DMS153 treated with DMSO at 0.1 percent for 48 hours (cell line): ENCODE results near the gene CREB5.

Source experiments
- DNase-seq: peaks from one replicate; lab custom pipeline; 2025; ENCODE audit not compliant: unreplicated experiment; lab: John Stamatoyannopoulos, UW

The CREB5 gene

GRCh38 chr7:28837216-28837615 is 424.9 kb downstream of the CREB5 start:
- DNase-seq, result no peak

GRCh38 chr7:28840592-28840995 is 428.3 kb downstream of the CREB5 start:
- DNase-seq, result peak; percentile 88

DNA sequence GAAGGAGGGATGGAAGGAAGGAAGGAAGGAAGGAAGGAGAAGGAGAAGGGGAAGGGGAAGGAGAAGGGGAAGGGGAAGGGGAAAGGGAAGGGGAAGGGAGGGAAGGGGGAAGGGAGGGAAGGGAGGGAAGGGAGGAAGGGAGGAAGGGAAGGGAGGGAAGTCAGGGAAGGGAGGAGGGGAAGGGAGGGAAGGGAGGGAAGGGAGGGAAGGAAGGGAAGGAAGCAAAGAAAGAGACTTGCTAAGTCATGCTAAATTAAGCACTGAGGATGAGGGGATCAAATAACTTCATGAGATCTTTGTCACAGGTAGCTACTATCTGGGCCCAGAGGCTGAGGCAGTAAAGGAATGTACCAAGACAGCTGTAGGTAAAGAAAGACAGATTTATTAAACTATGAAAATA is 429.4 kb downstream of the CREB5 start:
- DNase-seq, result no peak

- no peak for DNase-seq
Measured at GRCh38 chr7:28842769-28843295, 430.5 kb downstream of the CREB5 start.

DNA sequence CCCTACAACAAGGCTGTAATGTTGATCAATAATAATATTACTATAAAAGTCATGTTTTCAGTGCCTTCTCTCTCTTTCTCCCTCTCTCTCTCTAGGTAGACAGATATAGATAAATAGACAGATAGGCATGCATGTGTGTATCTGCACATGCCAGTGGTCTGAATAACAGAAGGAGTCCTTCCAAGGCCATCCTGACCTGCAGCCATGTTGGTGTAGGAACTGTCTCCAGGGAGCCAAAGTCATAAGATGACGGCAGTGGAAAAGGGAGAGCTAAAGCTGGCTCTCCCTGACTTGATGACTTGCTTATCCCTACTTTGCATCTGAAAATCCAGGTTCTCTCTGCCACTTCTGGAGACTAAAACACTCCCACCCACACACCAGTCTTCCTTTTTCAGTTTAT is 432.8 kb downstream of the CREB5 start:
- no peak for DNase-seq

GRCh38 chr7:28847176-28847575 is 434.9 kb downstream of the CREB5 start:
- no peak for DNase-seq

DNA sequence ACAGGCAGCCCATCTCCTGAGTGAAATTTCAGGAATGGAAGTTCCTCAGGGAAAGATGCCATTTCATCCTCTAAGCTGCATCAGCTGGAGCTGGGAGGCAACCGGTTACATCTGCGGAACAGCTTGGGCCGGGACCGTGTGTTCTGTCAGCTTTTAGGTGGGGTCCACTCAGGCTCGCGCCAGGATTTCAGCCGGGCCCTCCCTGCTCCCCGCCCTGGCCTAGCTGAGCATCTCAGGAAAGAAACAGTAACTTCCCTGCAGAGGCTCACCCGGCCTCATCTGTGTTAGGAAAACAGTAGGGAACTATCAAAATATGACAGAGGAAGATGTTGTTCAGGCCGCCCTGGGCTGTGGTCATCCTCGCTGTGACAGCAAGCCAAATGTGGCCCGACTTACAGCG is 435.4 kb downstream of the CREB5 start:
- no peak for DNase-seq

DNA sequence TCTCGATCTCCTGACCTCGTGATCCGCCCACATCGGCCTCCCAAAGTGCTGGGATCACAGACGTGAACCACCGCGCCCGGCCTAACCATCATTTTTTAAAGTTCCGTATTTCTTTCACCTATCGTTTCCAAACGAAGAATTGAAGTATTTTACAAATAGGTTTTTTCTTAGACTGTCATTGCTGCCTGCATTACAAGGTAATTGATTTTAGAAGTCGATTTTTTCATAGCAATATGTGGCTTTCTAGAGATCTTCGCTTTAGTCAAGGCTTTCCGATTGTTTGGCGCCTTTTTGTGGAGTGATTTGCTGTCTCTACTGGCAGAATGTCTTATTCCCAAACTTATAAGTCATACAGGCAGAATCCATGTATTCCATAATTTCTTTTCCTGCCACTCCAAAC is 436.6 kb downstream of the CREB5 start:
- DNase-seq, result no peak

DNA sequence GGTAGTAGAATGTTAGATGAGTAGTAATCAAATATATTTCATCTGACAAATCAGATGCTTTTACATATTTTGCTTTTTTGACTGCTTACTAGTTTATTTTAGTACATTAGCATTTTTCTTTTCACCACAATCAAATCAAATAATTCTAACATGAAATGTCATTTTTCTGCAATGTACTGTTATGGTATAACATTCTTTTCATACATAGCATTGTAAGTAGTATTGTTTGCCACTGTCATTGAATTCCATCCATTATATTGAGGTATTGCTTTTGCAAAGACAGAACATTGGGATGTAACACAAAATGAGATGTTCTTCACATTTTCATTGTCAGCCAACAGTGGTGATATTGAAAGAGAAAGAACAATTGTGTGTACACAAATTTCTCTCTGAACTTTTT is 438.4 kb downstream of the CREB5 start:
- no peak for DNase-seq

DNA sequence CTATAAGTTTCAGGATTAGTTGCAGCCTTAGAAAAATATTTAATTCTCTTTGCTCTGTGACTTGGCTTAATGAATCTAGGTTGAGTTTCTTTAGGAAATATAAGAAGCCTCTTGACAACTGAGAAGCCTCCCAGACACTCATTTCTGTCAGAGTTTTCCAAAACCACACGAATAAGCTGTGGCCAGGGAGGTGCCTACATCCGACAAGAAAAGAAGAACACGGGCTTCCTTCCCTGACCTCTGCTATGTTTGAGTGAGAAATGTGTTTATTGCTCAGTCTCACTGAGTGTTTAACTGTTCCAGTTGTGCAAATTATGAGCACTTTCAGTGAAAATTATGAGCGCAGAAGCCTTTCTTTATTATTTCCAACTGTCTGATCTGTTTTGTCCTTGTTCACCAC is 440.8 kb downstream of the CREB5 start:
- no peak for DNase-seq

- peak; percentile 62 for DNase-seq
Measured at GRCh38 chr7:28853834-28854749, 441.8 kb downstream of the CREB5 start.

- DNase-seq, result no peak
Measured at GRCh38 chr7:28854750-28855074, 442.4 kb downstream of the CREB5 start.

GRCh38 chr7:28855538-28856217 is 443.4 kb downstream of the CREB5 start:
- DNase-seq, result no peak

GRCh38 chr7:28856656-28857055 is 444.3 kb downstream of the CREB5 start:
- DNase-seq, result no peak

DNA sequence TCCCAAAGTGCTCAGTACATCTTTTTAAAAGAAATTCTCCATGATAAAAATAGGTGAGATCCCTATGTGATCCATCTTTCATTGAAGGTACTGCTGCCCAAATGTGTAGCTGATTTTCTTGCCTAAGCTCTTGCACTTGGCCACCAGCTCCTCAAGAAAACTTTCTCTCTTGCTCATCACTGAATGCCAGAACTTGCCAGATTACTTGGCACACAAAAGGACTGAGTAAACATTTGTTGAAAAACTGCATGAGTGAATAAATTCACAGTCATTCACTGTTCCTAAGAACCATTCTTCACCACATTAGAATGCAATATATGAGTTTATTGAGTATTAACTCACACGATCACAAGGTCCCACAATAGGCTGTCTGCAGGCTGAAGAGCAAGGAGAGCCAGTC is 445.9 kb downstream of the CREB5 start:
- DNase-seq, result no peak

DNA sequence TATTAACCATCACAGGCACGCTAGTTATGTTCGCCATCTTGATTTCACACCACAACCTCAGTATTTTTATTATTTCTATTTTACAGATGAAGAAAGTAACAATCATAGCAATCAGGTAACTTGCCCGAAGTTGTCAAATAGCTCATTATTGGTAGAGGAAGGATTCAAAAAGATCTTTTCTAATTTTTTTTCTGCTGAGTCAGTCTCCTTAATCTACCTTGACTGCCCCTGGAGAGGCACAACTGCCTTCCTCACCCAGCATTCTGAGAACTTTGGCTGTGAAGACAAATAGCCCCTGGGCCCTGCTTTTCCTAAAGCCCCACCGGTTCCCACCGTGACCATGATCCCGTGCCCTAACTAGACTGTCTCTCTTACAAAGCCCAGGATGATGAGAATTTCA is 446.6 kb downstream of the CREB5 start:
- DNase-seq, result no peak

- no peak for DNase-seq
Measured at GRCh38 chr7:28861825-28862224, 449.5 kb downstream of the CREB5 start.

GRCh38 chr7:28862595-28863272 is 450.4 kb downstream of the CREB5 start:
- no peak for DNase-seq

DNA sequence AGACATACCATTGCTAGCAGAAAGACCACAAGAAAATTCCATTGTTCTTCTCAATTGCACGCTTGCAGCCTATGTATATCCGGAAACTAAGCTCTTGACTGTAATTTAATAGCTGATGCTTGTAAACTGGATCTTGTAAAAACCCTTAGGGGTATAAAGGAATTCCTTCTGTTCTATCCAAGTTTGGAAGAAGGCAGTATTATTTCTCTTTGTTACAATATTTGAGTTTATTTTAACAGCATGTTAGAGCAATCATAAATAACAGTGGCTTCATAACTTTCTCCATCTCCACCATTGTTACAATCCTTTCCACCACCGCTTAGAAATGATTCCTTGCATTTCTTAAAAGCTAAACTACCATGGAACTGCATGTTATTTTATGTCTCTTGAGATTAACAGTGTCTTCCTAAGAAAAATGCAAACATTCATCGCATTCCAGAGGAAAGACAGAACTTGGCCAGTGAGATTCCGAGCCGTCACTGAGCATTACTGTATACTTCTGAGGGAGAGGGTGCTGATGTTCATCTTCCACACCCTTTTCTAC is 453.4 kb downstream of the CREB5 start:
- DNase-seq, result no peak

- DNase-seq, result no peak
Measured at GRCh38 chr7:28868712-28869111, 456.4 kb downstream of the CREB5 start.

GRCh38 chr7:28871077-28871476 is 458.8 kb downstream of the CREB5 start:
- no peak for DNase-seq
